Measurements from ENCODE around the gene MMAB.

MMAB gene

DNA sequence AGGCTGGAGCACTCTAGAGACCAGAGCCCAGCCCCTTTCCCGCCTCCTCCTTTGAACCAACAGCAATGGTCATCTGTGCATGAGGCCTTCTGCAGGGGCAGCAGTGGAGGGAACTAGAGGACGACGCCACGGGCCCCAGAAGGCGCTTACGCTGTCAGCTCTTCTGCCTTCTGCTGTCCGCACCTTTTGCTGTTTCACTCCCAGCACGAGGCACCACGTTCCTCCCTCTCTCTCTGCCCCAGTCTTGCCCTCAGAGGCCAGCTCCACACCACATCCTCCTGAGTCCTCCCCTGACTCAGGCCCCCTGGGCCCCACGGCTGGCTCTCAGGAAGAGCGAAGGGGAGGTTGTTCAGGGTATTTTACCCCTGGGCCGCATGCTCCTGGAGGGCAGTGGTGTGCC is 15.5 kb downstream of the MMAB start:
- DNase-seq = no peak

DNA sequence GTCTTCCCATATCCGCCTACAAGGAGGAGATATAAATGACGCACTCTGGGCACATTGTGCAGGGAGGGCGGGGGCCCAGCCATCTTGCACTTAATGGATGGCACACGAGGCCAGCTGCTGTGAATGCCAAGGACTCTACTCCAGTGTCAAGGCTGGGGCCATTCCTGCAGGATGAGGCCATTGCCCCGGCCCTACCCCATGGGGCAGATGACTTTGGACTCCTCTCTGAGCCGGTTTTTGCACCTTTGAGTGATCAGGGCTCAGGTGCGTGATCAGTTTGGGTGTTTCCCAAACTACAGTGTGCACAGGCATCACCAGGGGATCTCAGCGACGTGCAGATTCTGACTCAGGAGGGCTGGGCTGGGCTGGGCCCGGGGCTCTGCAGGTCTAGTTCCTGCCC is 16.1 kb downstream of the MMAB start:
- DNase-seq = no peak

DNA sequence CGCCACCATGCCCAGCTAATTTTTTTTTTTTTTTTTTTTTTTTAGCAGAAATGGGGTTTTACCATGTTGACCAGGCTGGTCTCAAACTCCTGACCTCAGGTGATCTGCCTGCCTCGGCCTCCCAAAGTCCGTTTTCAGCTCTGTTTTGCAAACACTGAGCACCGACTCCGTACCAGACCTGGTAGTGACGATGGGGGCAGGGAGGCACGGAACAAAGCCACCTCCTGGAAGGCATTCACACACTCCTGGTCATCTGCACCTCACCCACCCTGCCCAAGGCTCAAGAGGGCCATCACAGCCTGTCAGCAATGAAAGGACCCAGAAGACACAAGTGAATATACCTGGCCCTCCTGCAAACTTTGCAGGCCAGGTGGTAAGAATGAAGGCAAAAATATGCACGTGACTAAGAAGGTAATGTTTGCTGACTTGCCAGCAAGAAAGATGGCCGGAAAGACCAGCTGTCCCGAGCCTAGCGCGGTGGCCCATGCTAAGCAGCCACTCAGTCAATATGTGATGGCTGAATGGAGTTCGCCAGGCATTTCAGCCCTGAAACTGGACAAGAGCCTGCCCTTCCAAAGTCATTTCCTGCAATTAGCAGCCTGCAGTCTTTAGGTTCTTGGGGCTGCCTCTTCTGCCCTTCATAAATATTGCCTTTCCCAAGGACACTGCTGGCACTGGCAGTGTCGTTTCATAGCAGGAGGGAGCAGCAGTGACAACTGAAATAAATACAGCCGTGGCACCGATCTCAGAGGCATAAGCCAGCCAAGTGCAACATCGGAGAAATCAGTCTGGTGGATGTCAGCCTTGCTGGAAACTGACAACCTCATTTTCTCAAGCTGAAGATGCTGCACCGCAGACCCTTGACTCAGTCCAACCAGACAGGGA is 17.6 kb downstream of the MMAB start:
- no peak for DNase-seq

DNA sequence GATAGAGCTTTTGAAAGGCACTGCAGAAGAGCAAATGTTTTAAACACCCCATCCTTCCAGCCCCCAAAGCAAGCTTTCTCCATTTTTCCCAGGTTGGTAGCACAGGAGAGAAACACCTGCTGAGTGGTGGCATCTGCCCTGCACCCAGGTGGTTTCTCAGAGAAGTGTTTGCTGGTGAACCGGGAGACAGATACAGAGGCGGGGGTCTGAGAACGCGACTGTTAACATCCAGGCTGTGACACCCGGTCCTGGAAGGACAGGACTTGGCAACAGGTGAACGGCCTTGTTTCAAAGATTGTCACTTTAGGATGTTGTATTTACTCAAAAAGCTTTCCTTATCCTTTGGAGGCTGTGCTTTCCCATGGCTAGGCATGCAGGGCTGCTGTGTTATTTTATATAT is 18.5 kb downstream of the MMAB start:
- no peak for DNase-seq

DNA sequence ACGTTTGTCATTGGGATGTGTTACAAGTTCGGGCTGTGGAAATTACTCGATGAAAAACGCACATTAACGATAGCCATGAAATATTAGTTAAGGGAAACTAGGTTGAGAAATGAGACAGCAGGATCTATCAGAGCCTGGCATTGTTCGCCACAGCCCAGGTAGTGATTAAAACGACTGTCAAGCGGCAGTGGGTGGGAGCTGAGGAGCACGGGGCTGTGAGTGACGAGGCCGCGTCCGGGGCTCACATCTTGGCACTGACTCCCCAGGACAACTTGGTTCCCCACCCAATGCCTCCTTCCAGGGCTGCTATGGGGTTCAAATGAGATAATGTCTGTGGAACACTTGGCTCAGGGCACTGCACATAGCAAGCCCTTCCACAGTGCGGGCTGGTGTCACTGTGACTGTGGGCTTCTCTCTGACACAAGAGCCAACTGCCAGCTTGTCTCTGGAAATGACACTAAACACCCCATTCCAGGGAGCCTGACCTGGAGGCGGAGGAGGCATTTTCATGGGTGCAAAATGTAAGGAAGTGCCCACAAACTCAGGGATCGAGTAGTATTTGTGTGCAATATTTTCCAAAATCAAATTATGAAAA is 19.3 kb downstream of the MMAB start:
- no peak for DNase-seq

DNA sequence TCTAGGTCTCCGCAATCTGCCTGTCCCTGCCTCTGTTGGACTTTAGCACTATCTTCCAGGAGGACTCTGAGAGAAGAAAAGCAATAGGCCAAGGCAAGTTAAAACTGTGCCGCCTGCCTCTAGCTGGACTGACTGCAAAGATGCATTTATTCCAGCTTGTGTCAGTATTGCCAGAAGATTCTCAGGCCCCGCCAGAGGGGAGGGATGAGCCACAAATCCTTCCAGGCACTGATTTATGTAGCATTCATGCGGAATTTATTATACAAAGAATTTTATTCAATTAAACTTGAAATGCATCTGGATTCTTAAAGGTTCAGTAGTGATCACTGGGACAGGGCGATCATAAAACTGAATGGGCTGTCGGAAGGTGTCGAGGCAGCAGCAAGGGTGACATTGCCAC is 19.8 kb downstream of the MMAB start:
- DNase-seq = no peak

DNA sequence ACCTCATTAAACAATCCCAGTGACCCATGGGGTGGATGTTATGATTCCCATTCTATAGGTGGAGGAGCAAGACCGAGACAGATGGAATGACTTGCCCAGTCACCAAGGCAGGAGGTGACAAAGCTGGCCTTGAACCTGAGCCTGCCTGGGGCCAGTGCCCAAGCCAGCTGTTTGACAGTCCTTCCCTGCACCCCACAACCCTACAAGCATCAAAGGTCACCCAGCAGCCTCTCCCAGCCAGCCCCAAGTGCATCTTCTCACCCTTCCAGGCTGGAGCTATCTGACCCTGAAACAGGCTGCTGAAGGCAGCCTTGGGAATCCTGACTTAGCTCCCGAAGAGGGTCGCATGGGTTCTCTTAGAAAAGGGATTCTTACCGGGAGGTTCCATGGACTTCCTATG is 20.3 kb downstream of the MMAB start:
- DNase-seq = no peak

DNA sequence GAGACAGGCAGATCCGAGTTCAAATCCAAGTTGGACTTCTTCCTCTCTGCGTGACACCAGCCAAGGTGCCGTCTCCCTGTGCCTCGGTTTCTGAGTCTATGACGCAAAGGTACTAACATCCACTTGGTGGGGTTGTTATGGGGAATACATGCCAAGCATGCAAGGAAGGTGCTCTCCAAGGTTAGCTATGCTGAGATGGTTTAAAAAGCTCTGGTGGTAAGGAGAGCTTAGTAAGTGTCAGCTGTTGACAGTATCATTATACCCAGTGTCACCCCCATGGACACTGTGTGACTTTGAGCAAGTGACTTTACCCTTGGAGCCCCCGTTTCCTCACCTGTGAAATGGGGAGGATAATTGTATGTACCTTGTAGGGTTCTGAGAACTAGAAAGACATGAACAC is 22.2 kb downstream of the MMAB start:
- no peak for DNase-seq

DNA sequence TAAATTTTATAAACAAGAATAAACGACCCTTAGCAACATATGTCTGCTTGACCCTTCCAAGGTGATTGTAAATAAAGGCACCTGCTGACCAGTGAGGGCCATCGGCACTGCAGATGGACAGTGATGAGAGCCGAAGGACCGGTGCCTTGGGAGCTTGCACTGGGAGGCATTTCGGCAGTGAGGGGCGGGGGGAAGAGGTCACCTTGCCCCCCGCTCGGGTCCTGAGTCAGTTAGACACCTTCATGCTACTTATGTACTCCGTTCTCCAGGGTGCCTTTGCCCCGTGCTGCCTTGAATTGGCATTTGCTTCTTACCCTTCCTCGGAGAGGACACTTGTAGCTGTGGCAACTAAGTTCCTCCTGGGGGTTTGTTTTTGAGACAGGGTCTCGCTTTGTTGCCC is 23.0 kb downstream of the MMAB start:
- DNase-seq = no peak

DNA sequence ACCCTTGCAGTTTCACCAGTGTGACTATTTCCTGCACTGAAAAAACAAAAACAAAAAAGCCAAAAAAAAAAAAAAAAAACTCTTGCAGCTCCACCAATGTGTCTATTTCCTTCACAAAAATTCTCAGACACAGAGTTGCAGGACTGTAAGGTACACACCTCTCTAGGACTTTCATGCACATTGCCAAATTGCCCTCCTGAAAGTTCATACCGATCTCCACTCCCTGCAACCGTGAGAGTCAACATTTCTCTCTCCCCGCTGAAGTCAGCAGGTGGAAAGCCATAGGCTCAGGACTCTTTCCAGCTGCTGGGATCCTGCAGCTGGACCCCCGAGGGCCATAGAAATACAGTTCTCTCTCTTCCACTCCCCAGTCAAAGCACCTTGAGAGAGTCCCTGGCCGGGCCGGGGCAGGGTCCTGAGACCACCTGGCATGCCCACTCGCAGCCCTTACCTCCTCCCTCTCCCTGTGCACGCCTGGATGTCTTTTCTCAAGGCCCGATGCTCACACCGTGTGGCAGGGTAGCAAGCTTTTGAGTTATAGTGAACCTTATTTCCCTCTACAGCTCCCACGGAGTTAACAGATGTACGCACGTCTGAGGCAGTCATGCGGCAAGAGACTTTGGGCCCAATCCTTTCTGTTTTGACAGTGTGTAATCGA is 23.6 kb downstream of the MMAB start:
- DNase-seq = no peak

DNA sequence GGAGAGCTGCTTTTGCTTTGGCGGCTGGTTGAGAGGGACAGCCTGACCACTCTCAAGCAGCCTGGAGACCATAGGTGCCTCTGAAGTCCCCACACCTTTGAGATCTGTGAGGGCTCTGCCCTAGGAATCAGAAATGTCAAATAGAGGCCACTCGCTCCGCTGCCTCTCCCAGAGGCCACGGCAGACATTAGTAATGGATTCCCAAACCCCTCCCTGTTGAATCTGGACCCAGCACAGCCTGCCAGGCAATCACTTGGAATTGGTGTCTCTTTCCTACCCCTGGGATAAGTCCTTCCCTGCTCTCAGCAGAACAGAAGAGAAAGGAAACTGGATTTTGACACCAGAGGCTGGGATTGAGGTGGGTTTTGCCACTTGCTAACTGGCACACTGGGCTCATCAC is 25.0 kb downstream of the MMAB start:
- DNase-seq = no peak

DNA sequence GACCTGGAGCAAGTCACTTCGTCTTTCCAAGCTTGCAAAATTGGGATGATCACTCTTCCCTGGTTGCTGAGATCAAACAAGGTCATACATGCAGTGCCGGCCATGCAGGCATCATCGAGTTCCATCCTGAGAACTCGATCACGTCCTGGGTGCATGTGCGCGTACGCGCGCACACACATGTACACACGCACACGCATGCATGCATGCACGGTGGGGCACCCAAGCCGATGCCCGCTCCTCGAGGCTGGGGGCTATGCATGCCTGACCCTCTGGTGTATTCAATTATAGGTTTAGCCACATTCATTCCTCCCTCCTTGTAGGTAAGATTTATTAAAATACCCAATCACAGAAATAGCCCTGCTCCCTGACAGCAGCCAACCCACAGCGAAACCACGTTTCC is 26.0 kb downstream of the MMAB start:
- no peak for DNase-seq

DNA sequence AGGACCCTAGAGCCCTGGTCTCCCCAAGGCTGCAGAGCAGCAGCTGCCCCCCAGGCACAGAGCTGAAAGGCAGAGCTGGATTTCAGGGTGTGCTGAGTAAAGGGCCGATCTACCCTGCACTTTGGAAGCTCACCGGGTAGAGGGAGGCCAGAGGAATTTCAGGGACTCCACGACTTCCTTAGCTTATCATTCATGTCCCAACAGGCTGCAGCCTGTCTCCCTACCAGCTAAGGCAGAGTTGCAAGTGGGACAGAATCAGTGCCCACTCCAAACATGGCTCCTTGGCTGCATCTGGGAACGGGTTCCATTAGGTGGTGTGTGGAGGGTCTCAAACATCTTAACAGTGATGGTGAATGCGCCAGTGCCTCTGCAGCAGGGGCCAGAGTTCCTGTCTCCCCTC is 27.5 kb downstream of the MMAB start:
- no peak for DNase-seq

DNA sequence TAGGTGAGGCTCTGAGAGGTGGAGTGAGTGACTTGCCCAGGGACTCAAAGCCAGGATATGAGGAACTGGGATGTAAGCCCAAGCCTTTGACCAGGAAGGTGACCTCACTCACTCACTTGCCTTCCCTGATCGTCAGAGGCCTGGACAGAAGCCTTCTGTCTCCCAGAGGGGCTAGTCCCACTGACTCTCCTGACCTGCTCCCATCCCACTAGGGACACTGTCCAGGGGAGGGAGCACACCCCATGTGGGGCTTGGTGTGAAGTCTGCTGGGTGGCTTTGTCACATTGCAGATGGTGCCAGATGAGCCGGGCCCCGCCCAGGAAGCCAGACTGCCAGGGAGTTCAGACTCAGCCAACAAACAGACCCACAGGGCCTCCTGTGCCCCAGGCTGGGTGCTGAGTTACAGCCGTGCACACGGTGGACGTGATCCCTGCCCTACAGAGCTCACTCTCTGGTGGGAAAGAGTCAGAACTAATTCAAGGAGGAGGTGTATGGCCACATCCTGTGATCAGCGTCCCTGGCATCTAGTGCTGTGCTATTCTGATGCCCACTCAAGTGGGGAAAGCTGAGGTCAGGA is 28.3 kb downstream of the MMAB start:
- no peak for DNase-seq

DNA sequence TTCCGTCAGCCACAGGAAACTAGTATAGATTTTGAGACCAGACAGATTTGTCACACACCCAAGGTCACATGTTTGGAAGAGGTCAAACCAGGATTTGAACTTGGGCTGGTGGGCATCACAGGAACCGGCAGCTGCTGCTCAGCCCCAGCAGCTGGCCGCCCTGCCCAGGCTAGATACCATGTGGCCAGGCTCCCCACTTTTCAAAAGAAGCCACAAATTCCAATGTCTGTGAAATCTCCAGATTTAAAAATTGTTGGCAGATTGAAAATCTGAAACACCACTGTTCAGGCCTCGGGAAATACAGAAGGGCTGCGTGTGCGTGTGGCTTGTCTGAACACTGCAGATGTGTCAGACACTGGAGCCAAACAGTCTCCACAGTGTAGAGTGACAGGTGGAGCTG is 30.4 kb downstream of the MMAB start:
- DNase-seq = no peak

DNA sequence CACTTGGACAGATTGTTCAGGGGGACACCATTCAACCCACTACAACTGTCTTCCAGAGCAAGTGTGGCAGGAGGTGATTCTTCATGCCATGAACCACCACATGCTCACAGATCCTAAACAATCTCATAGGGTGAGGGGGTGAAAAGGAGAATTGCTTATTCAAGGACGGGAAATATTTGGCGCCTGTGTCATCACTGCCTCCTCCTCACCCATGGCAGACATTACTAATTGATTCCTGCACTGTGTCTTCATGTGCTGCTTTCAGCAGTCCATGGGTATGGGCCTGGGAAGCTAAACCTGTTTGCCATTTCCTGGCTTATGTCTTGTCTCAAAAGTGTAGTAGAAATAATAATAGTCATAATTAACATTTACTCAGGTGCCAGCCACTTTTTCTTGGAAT is 31.3 kb downstream of the MMAB start:
- no peak for DNase-seq

DNA sequence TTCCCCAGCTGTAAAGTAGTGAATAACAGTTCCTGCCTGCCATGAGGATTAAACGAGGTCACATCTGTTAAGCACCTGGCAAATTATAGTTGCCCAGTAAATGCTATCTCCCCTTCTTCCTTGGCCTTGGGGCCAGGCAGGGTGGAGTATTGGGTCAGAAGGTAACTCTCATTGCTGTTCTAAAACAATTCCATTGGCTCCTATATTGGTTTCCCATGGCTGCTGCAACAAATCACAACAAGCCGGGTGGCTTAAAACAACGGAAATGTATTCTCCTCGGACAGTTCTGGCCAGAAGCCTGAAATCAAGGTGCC is 31.9 kb downstream of the MMAB start:
- no peak for DNase-seq

DNA sequence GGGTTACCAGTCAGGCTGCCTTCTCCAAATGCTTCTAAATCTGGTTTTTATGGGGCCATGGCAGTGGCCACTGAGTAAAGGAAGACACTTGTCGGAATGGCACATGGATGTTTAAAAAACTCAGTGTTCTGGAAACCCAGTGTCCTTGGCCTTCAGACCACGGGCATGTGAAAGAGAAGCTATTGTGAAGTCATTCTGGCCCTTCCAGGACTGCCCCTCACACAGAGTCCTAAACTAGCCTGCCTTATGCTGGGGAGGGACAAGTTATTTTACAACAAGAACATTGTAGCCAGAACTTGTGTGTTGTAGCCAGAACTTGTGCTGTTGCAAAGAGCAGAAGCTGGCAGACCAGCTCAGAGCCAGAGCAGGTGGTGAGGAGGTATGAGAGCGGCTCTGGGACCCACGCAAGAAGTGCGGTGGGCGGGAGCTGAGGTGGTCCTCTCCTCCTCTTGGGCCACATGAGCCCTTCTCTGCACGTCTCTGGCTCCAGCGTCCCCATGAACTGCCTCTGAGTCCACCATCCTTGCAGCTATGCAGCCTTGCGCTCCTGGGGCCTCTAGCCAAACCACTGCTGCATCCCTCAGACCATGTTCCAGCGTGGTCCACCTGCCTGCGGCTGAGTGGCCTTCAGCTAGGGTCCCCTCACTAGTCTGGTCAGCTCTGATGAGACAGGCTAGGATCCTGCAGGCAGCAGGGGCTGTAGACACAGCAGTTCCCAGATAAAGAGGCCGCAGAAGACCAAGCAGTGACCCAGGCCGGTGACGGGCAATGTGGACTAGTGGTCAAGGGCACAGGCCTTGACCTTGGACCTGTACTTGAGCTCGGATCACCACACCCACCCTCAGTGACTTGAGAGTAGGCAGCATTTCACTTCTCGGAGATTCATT is 32.5 kb downstream of the MMAB start:
- no peak for DNase-seq

DNA sequence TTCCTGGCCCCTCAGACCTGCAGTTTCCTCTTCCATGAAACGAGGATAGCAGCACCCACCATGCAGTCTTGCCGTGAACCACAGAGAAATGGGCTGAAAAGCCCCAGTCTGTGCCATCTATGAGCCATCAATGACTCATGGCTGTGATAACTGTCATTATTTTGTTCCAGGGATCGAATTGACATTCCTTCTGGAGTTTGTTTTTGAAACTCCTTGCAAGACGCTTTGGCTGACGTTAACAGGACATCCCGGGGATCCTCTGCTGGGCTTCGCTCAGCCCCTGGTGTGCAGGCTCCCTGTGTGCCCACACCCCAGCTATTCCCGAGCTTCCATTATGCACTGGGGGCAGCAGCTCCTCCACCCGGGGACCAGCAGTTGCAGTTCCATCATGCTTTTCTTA is 33.8 kb downstream of the MMAB start:
- DNase-seq = no peak

DNA sequence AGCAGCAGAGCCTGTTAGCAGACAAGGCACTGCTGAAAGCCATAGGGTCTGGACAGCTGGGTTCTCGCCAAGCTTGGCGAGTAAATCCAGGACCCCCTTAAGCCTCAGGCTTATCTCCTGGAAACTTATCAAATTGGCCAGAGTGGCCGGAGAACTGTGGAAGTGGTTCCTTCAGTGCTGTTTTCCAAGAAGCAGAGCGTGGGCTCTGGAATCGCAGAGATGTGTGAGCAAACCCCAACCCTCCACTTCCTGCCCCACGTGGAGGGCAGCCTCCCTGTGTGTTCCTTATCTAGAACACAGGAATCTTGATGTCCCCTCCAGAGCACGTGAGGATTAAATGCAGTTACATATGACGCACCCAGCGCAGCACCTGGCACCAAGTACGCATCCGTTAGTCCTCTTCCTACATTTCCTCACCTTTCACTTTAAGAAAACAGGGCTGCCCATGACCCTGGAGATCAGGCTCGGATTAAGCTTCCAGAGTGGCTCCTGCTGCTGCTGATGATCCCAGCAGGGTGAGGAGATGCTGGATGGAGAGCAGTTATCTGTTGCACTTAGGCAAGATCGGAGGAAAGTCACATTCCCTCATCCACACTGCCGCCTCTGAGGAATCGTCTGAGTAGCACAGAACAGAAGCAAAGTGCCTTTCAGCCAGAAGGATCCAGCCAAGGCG is 35.0 kb downstream of the MMAB start:
- no peak for DNase-seq

DNA sequence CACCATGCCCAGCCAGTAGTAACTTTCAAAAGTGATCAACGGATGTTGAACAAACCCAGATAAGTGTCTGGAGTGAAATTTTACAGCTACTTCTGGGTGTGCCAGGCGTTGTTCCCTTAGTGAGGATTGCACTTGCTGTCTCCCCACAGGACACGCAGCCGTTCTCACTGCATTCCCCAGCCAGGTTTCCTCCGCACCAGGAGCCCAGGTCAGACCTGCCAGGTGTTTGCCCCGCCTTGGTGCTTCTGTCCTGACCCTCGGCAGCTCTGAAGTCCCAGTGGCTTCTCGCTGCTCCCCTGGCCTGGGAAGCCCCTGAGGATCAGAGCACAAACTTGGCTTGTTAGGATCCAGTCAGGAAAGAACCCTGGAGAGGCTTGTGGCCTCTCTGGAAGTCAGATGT is 36.2 kb downstream of the MMAB start:
- no peak for DNase-seq

DNA sequence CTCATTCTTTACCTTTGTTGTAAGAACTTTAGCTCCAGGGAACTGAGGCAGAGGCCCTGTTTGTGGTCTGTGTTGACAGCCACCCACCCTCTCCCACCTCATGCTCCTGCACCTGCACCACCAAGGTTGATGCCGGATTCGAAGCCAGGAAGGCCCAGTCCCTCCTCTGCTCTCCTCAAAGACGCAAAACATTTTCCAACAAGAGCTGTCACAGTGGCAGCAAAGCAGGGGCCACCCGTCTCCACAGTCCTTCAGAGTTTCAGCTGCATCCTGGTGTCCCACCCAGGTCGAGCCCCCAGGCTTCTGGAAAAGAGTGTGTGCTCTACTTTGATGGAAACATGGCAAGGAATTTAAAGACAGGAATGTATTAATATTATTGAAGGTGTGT is 37.4 kb downstream of the MMAB start:
- DNase-seq = no peak

All from NCI-H1092 (cell line).